GM10266 (cell line): ENCODE data around the gene HOXB2.

Source experiments
- DNase-seq: peaks from one replicate; pipeline ENCODE4 v3.0.0; 2012; ENCODE audit errors: extremely low spot score
- CTCF ChIP-seq: IDR thresholded peaks from 2 replicates; pipeline ENCODE4 v1.5.1; 2012; ENCODE audit warnings: mild to moderate bottlenecking, low read depth; ENCODE audit not compliant: control insufficient read depth, insufficient read depth; ENCODE audit errors: missing control alignments

The HOXB2 gene

GRCh38 chr17:48586355-48587258, 41.7 kb upstream of the HOXB2 start:
- no peak for DNase-seq
- TF ChIP-seq CTCF: no peak

DNA sequence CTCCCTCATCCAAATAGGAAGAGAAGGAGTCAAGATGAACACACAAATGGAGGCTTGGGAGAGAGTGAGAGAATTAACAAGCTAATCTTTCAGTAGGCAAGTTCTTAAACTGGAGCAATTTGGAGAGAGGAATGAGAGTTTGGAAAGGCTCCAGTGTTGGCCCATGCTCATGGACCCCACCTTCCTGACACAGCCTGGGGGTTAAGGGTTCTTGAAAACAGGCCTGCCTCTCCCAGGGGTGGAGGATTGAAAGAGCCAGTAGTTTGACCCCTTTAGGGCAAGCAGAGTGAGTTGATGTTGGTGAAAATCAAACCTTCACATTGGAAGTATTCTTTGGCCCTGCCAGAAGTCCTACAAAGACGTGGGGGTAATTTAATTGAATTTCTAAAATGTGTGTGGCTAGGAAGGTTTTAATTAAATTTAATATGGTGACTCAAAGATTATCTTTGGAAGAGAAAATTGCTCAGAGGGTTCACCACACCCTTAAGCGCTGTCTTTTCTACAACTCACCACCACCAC, 39.4 kb upstream of the HOXB2 start:
- DNase-seq: no peak
- TF ChIP-seq CTCF: no peak

- no peak for TF ChIP-seq CTCF
- DNase-seq: no peak
Measured at GRCh38 chr17:48583708-48584222, 38.9 kb upstream of the HOXB2 start.

DNA sequence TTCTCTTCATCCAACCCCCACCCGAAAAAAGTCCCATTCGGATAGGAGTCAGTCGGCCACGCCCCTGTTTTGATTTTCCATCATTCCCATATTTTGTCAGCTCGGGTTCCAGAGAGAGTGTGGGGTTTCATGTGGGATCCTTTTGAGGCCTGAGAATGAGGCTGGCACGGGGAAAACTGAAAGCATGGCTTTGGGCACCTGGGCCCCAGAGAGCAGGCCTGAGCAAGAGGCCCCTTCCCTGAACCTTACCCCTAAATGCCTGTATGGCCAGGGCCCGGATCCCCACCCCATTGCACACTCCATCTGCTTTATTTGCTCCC, 37.8 kb upstream of the HOXB2 start:
- TF ChIP-seq CTCF: no peak
- DNase-seq: no peak

- TF ChIP-seq CTCF: no peak
- DNase-seq: no peak
Measured at GRCh38 chr17:48579760-48580554, 35.0 kb upstream of the HOXB2 start.

GRCh38 chr17:48579471-48579759, 34.5 kb upstream of the HOXB2 start:
- no peak for DNase-seq
- no peak for TF ChIP-seq CTCF
